IMR-90 (cell line): Measurements from ENCODE around the gene PRSS12. TPM values are rescaled to one million over a fixed set of nuclear protein-coding genes. Genes with fewer than 3 reads are reported as not detected.

ENCODE experiments used
- ATAC-seq: fragments of 200-7000 bp; cut with Tn5 transposase; 2 replicates; pipeline ENCODE4 v1.9.1; 2020; ENCODE audit warnings: low read depth, mild to moderate bottlenecking, moderate library complexity
- BruUV-seq: library from RNA; stranded (reverse); fragments of 400-500 nt; replicated peaks from 2 replicates; lab custom pipeline; 2021; lab: Mats Ljungman, UMichigan
- CTCF ChIA-PET: fragments of 300-600 bp; formaldehyde crosslinking; extraction: SDS; loops from one replicate; lab custom pipeline; 2021; ENCODE audit warnings: antibody characterized with exemption; lab: Yijun Ruan, JAX
- POLR2A ChIA-PET: fragments of 300-600 bp; sonication (Branson Sonifier 250); formaldehyde crosslinking; loops from one replicate; lab custom pipeline; 2022; ENCODE audit warnings: antibody characterized with exemption; ENCODE audit not compliant: unreplicated experiment; lab: Charles Lee
- DNase-seq: peaks from one replicate; pipeline ENCODE4 v3.0.0; 2013
- H2AFZ ChIP-seq: replicated peaks from 2 replicates; pipeline ENCODE3; 2013; ENCODE audit warnings: low read length, mild to moderate bottlenecking; ENCODE audit not compliant: poor library complexity
- H2AK5ac ChIP-seq: 2 replicates; pipeline ENCODE4 v1.6.1; 2013; ENCODE audit warnings: low read depth, low read length, inconsistent platforms
- H2AK9ac ChIP-seq: replicated peaks from 2 replicates; pipeline ENCODE3; 2013; ENCODE audit warnings: mild to moderate bottlenecking, low read depth, low read length, moderate library complexity; ENCODE audit not compliant: poor library complexity
- H2BK120ac ChIP-seq: 2 replicates; pipeline ENCODE4 v1.6.1; 2013; ENCODE audit warnings: low read depth, low read length, inconsistent platforms
- H2BK15ac ChIP-seq: 3 replicates; pipeline ENCODE4 v1.6.1; 2013; ENCODE audit warnings: low read depth, low read length, inconsistent platforms
- H2BK20ac ChIP-seq: 2 replicates; pipeline ENCODE4 v1.6.1; 2013; ENCODE audit warnings: low read depth, mild to moderate bottlenecking, inconsistent platforms, low read length, moderate library complexity
- H2BK5ac ChIP-seq: 2 replicates; pipeline ENCODE4 v1.6.1; 2013; ENCODE audit warnings: mild to moderate bottlenecking, low read depth, low read length, inconsistent platforms; ENCODE audit not compliant: poor library complexity, severe bottlenecking
- H3K14ac ChIP-seq: replicated peaks from 2 replicates; pipeline ENCODE4 v1.6.1; 2013; ENCODE audit warnings: low read depth, low read length, inconsistent platforms
- H3K18ac ChIP-seq: 2 replicates; pipeline ENCODE4 v1.6.1; 2013; ENCODE audit warnings: low read depth, low read length, control low read depth
- H3K23ac ChIP-seq: 2 replicates; pipeline ENCODE4 v1.6.1; 2013; ENCODE audit warnings: low read depth, low read length, inconsistent platforms
- H3K27ac ChIP-seq: 2 replicates; pipeline ENCODE4 v1.5.1; 2013; ENCODE audit warnings: mild to moderate bottlenecking, control low read depth, low read length; ENCODE audit not compliant: insufficient read depth
- H3K27me3 ChIP-seq: 2 replicates; pipeline ENCODE4 v1.6.1; 2013; ENCODE audit warnings: low read length; ENCODE audit not compliant: control insufficient read depth, insufficient read depth
- H3K36me3 ChIP-seq: 2 replicates; pipeline ENCODE4 v1.6.1; 2013; ENCODE audit warnings: low read length, mixed read lengths; ENCODE audit not compliant: control insufficient read depth, insufficient read depth
- H3K4ac ChIP-seq: 2 replicates; pipeline ENCODE4 v1.6.1; 2013; ENCODE audit warnings: low read depth, low read length, inconsistent platforms
- H3K4me1 ChIP-seq: 2 replicates; pipeline ENCODE4 v1.6.1; 2013; ENCODE audit warnings: low read length, mixed read lengths; ENCODE audit not compliant: control insufficient read depth, insufficient read depth
- H3K4me2 ChIP-seq: 2 replicates; pipeline ENCODE4 v1.6.1; 2013; ENCODE audit warnings: low read depth, mild to moderate bottlenecking, control low read depth, low read length, moderate library complexity
- H3K4me3 ChIP-seq: 2 replicates; pipeline ENCODE4 v1.5.1; 2013; ENCODE audit warnings: low read depth, mild to moderate bottlenecking, control low read depth, low read length, moderate library complexity; ENCODE audit not compliant: insufficient read depth
- H3K56ac ChIP-seq: 2 replicates; pipeline ENCODE4 v1.6.1; 2013; ENCODE audit warnings: low read length, inconsistent platforms; ENCODE audit not compliant: insufficient read depth; ENCODE audit errors: extremely low read depth
- H3K79me1 ChIP-seq, 2 experiments: 2 replicates each; pipeline ENCODE4 v1.6.1; 2013; ENCODE audit warnings: low read length in 2 of 2, inconsistent platforms in 1 of 2, low read depth in 1 of 2
- H3K9ac ChIP-seq: 2 replicates; pipeline ENCODE4 v1.6.1; 2013; ENCODE audit warnings: low read depth, low read length, control low read depth
- H3K9me1 ChIP-seq: 2 replicates; pipeline ENCODE4 v1.6.1; 2013; ENCODE audit warnings: low read length, inconsistent platforms; ENCODE audit not compliant: insufficient read depth
- H3K9me3 ChIP-seq: 2 replicates; pipeline ENCODE4 v1.6.1; 2013; ENCODE audit warnings: low read length; ENCODE audit not compliant: control insufficient read depth, insufficient read depth
- H4K20me1 ChIP-seq: 2 replicates; pipeline ENCODE4 v1.6.1; 2013; ENCODE audit warnings: low read length, inconsistent platforms; ENCODE audit not compliant: insufficient read depth
- H4K5ac ChIP-seq: 2 replicates; pipeline ENCODE4 v1.6.1; 2013; ENCODE audit warnings: mild to moderate bottlenecking, low read depth, low read length, control low read depth
- H4K8ac ChIP-seq, 2 experiments: 2 replicates each; pipeline ENCODE4 v1.6.1; 2013; ENCODE audit warnings: low read depth in 2 of 2, low read length in 2 of 2, control low read depth in 1 of 2, inconsistent platforms in 1 of 2
- H4K91ac ChIP-seq: 2 replicates; pipeline ENCODE4 v1.6.1; 2013; ENCODE audit warnings: low read depth, low read length, inconsistent platforms; ENCODE audit not compliant: insufficient read depth
- BHLHE40 ChIP-seq: fragments of 150-350 bp; IDR thresholded peaks from 2 replicates; pipeline ENCODE4 v1.6.1; 2016; ENCODE audit warnings: mild to moderate bottlenecking, low read depth, low read length
- CEBPB ChIP-seq: IDR thresholded peaks from 2 replicates; pipeline ENCODE4 v1.6.1; 2012; ENCODE audit warnings: low read depth, low read length, improper control_type of control experiment
- CHD1 ChIP-seq: IDR thresholded peaks from 2 replicates; pipeline ENCODE4 v1.6.1; 2012; ENCODE audit warnings: low read depth, low read length, improper control_type of control experiment
- FOS ChIP-seq: fragments of 150-350 bp; IDR thresholded peaks from 2 replicates; pipeline ENCODE4 v1.6.1; 2016; ENCODE audit warnings: low read depth, low read length
- MAFK ChIP-seq: IDR thresholded peaks from 2 replicates; pipeline ENCODE4 v1.6.1; 2012; ENCODE audit warnings: low read depth, low read length, improper control_type of control experiment
- MAZ ChIP-seq: IDR thresholded peaks from 2 replicates; pipeline ENCODE4 v1.6.1; 2012; ENCODE audit warnings: low read depth, mild to moderate bottlenecking, low read length, improper control_type of control experiment, moderate library complexity, borderline replicate concordance
- MXI1 ChIP-seq: IDR thresholded peaks from 2 replicates; pipeline ENCODE4 v1.6.1; 2012; ENCODE audit warnings: low read depth, mild to moderate bottlenecking, low read length, moderate library complexity, borderline replicate concordance
- NFE2L2 ChIP-seq: fragments of 150-350 bp; IDR thresholded peaks from 2 replicates; pipeline ENCODE4 v1.6.1; 2016; ENCODE audit warnings: low read depth, mild to moderate bottlenecking, low read length
- POLR2A ChIP-seq: IDR thresholded peaks from 2 replicates; pipeline ENCODE4 v1.6.1; 2012; ENCODE audit warnings: mild to moderate bottlenecking, low read depth, low read length
- RAD21 ChIP-seq: IDR thresholded peaks from 2 replicates; pipeline ENCODE4 v1.6.1; 2012; ENCODE audit warnings: low read length, improper control_type of control experiment
- RCOR1 ChIP-seq: IDR thresholded peaks from 2 replicates; pipeline ENCODE4 v1.6.1; 2012; ENCODE audit warnings: mild to moderate bottlenecking, low read length, improper control_type of control experiment; ENCODE audit not compliant: insufficient replicate concordance
- RFX5 ChIP-seq: IDR thresholded peaks from 2 replicates; pipeline ENCODE4 v1.8.0; 2012; ENCODE audit warnings: low read depth, mild to moderate bottlenecking, low read length, moderate library complexity
- SMC3 ChIP-seq: fragments of 150-350 bp; IDR thresholded peaks from 2 replicates; pipeline ENCODE4 v1.6.1; 2016; ENCODE audit warnings: low read depth, mild to moderate bottlenecking, antibody characterized with exemption, low read length, moderate library complexity
- WGBS, 2 experiments: methylation state at CpG; one replicate each; pipeline versions ENCODE4 v1.1.5 to v1.1.7; 2013; ENCODE audit warnings: missing lambda C conversion rate in 2 of 2; ENCODE audit not compliant: insufficient read length in 1 of 2; ENCODE audit errors: extremely low coverage in 2 of 2; 5-methylcytosine and 5-hydroxymethylcytosine counted together
- dilution Hi-C: fragments of 300-500 bp; cut with HindIII; formaldehyde crosslinking; loops from one replicate; pipeline ENCODE4 v1.14.3; 2018; ENCODE audit warnings: low sequenced_read_pairs; ENCODE audit not compliant: unreplicated experiment
- in situ Hi-C: fragments of 300-500 bp; cut with MboI; formaldehyde crosslinking; loops from 3 replicates; pipeline ENCODE4 v1.14.3; 2019; ENCODE audit warnings: low sequenced_read_pairs, inconsistent platforms, mixed read lengths
- intact Hi-C: fragments of 100-400 bp; cut with micrococcal nuclease; formaldehyde crosslinking; loops from 2 replicates; pipeline ENCODE4 v1.10.0; 2022
- polyA plus RNA-seq, 3 experiments: library from polyadenylated mRNA; depleted of rRNA; stranded (reverse); fragments of >200 nt; gene quantifications; 2 replicates each; pipeline ENCODE4 v1.2.3, GENCODE V29; 2012; ENCODE audit warnings: low replicate concordance in 1 of 3
- total RNA-seq: library from RNA; depleted of rRNA; stranded (reverse); fragments of >200 nt; gene quantifications from 2 replicates; pipeline ENCODE4 v1.2.3, GENCODE V29; 2012
- TF ChIP-seq, protein P1 (sequence below): conservative IDR thresholded peaks from 2 replicates; pipeline ENCODE4 v1.5.1; 2012; ENCODE audit warnings: mild to moderate bottlenecking, low read depth, low read length, improper control_type of control experiment
- TF ChIP-seq, protein P2 (sequence below): fragments of 150-350 bp; IDR thresholded peaks from 2 replicates; pipeline ENCODE4 v1.6.1; 2017; ENCODE audit warnings: mild to moderate bottlenecking, antibody characterized with exemption, low read length, low read depth
- TF ChIP-seq, protein P3 (sequence below): fragments of 150-350 bp; IDR thresholded peaks from 2 replicates; pipeline ENCODE4 v1.6.1; 2016; ENCODE audit warnings: low read depth, mild to moderate bottlenecking, low read length, moderate library complexity, borderline replicate concordance

The PRSS12 gene
- total and polyA plus RNA-seq, 2 of the 4 experiments (the other 2 are of a cell fraction), result 51.1 to 71.5 TPM

DNA sequence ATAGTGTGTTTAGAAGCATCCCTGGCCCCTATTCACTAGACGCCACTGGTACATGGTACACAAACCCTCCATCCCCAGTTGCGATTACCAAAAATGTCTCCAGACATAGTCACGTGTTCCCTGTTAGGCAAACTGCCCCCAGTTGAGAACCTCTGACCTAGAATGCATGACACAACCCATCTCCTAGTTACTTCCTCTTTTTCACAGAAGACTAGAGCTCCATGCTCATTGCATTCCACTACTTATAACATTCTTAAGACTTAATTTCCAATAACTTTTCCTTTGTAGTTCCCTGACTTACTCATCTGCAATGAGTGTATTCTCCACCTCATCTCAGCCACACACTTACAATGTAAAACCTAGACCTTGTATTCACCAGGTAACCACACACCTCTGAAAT is 68.6 kb downstream of the PRSS12 start:
- in situ Hi-C loops (loop anchor here (25.0 kb wide), 1 partner anchor 228 kb away; no protein-coding TSS in a partner anchor), dilution Hi-C loops (no loop called here), intact Hi-C loops (loop anchor here (5.0 kb wide), 2 partner anchors 133 to 218 kb away; no protein-coding TSS in a partner anchor)
- Histone ChIP-seq H4K8ac (no peak overlapping the region), H3K27me3 (no peaks in the 10 kb centered on the region), H2BK5ac (peak overlapping the region; percentile 48), H2AFZ (no peak overlapping the region), H3K4me1 (peaks cover 18% of the 10 kb centered on the region), H3K4me3 (no peak overlapping the region), H3K18ac (peak overlapping the region; percentile 64), H4K5ac (peak overlapping the region; percentile 79), H2BK20ac (no peak overlapping the region), H3K9me1 (peaks cover 4% of the 10 kb centered on the region), H3K4ac (0 out of 2 replicates have a peak overlapping the region, but pooled peaks have one; percentile 37), H3K36me3 (peaks cover 7% of the 10 kb centered on the region), H3K79me1 (peaks cover 8 to 18% of the 10 kb centered on the region in 2 experiments; a peak in 3 of 4 replicates), H3K27ac (no peak overlapping the region; the same call in 1 of the 2 replicates), H2AK9ac (no peak overlapping the region), H4K91ac (no peak overlapping the region), H2BK120ac (no peak overlapping the region), H3K23ac (no peak overlapping the region), H3K4me2 (no peak overlapping the region), H4K20me1 (peaks cover 14% of the 10 kb centered on the region; the same call in 1 of the 2 replicates), H3K9ac (no peak overlapping the region), H3K9me3 (no peaks in the 10 kb centered on the region), H2AK5ac (peak overlapping the region; percentile 30; the same call in 1 of the 2 replicates), H3K56ac (no peak overlapping the region), H2BK15ac (0 out of 3 replicates have a peak overlapping the region, but pooled peaks have one; percentile 16), H3K14ac (no peak overlapping the region)
- 95% methylated on average over 2 of the region's 3 CpGs; no CpG with 5 or more reads in 1 of the 2 experiments for WGBS, 2 experiments
- no peak for ATAC-seq
- no peak for TF ChIP-seq NFE2L2
- no peak for TF ChIP-seq RFX5
- no peak for TF ChIP-seq CEBPB
- no peak for TF ChIP-seq MAZ
- no peak for TF ChIP-seq CHD1
- no peak for TF ChIP-seq MXI1
- TF ChIP-seq RCOR1, result no peak
- TF ChIP-seq MAFK, result no peak
- no peak for TF ChIP-seq FOS
- TF ChIP-seq SMC3, result no peak
- TF ChIP-seq, protein P1, sequence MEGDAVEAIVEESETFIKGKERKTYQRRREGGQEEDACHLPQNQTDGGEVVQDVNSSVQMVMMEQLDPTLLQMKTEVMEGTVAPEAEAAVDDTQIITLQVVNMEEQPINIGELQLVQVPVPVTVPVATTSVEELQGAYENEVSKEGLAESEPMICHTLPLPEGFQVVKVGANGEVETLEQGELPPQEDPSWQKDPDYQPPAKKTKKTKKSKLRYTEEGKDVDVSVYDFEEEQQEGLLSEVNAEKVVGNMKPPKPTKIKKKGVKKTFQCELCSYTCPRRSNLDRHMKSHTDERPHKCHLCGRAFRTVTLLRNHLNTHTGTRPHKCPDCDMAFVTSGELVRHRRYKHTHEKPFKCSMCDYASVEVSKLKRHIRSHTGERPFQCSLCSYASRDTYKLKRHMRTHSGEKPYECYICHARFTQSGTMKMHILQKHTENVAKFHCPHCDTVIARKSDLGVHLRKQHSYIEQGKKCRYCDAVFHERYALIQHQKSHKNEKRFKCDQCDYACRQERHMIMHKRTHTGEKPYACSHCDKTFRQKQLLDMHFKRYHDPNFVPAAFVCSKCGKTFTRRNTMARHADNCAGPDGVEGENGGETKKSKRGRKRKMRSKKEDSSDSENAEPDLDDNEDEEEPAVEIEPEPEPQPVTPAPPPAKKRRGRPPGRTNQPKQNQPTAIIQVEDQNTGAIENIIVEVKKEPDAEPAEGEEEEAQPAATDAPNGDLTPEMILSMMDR, result no peak
- no peak for TF ChIP-seq BHLHE40
- TF ChIP-seq, protein P2, sequence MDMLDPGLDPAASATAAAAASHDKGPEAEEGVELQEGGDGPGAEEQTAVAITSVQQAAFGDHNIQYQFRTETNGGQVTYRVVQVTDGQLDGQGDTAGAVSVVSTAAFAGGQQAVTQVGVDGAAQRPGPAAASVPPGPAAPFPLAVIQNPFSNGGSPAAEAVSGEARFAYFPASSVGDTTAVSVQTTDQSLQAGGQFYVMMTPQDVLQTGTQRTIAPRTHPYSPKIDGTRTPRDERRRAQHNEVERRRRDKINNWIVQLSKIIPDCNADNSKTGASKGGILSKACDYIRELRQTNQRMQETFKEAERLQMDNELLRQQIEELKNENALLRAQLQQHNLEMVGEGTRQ, result no peak
- no peak for TF ChIP-seq POLR2A
- no peak for TF ChIP-seq RAD21
- TF ChIP-seq, protein P3, sequence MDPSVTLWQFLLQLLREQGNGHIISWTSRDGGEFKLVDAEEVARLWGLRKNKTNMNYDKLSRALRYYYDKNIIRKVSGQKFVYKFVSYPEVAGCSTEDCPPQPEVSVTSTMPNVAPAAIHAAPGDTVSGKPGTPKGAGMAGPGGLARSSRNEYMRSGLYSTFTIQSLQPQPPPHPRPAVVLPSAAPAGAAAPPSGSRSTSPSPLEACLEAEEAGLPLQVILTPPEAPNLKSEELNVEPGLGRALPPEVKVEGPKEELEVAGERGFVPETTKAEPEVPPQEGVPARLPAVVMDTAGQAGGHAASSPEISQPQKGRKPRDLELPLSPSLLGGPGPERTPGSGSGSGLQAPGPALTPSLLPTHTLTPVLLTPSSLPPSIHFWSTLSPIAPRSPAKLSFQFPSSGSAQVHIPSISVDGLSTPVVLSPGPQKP, result no peak
- POLR2A ChIA-PET, result interaction anchor here (0.6 kb wide), 1 partner anchor 125 kb away, joined by 3 read pairs; no protein-coding TSS in a partner anchor
- CTCF ChIA-PET, result interaction anchor here (0.6 to 0.8 kb wide), 2 partner anchors 32 to 69 kb away, joined by 3 read pairs; partner anchors contain the start of gene PRSS12
- DNase-seq, result peak; percentile 13
- BruUV-seq, result no TSS peak
